H1 (cell line): ENCODE measurements around the gene PRODH2. TPM values are rescaled to one million over a fixed set of nuclear protein-coding genes. Genes with fewer than 3 reads are reported as not detected.

Experiments used
- ASH2L ChIP-seq: fragments of 200-600, 300-600 bp; sonication (generic); IDR thresholded peaks from one replicate; pipeline ENCODE4 v1.7.1; 2017; ENCODE audit warnings: low read length
- BACH1 ChIP-seq: IDR thresholded peaks from 2 replicates; pipeline ENCODE4 v1.6.1; 2012; ENCODE audit warnings: low read length, improper control_type of control experiment
- CBX5 ChIP-seq: fragments of 300-800, 300-1000 bp; sonication (generic); IDR thresholded peaks from 2 replicates; pipeline ENCODE4 v1.7.1; 2016; ENCODE audit warnings: antibody characterized with exemption, low read length, low read depth
- CTBP2 ChIP-seq: IDR thresholded peaks from 2 replicates; pipeline ENCODE4 v1.7.0; 2011; ENCODE audit warnings: borderline replicate concordance, mild to moderate bottlenecking, moderate library complexity, mixed read lengths, low read length; ENCODE audit not compliant: insufficient read depth, insufficient read length
- HDAC2 ChIP-seq, 2 experiments: fragments of 300-600 bp in 1 of 2; sonication (generic) in 1 of 2; IDR thresholded peaks; 2 replicates each; pipeline ENCODE4 v1.6.1; 2011 to 2012; ENCODE audit warnings: low read depth in 2 of 2, low read length in 2 of 2, mild to moderate bottlenecking in 2 of 2, moderate library complexity in 2 of 2, borderline replicate concordance in 1 of 2, inconsistent platforms in 1 of 2
- KDM4A ChIP-seq: IDR thresholded peaks from one replicate; pipeline ENCODE4 v1.7.1; 2012; ENCODE audit warnings: low read depth, mild to moderate bottlenecking, moderate library complexity, low read length, inconsistent platforms; ENCODE audit not compliant: severe bottlenecking
- KDM5A ChIP-seq: fragments of 200-600 bp; IDR thresholded peaks from 2 replicates; pipeline ENCODE4 v1.7.1; 2012; ENCODE audit warnings: mild to moderate bottlenecking, low read length, inconsistent platforms, mixed read lengths
- NRF1 ChIP-seq: IDR thresholded peaks from 2 replicates; pipeline ENCODE4 v1.6.1; 2011; ENCODE audit warnings: mild to moderate bottlenecking, low read depth, low read length, improper control_type of control experiment
- PHF8 ChIP-seq: fragments of 200-600 bp; sonication (generic); conservative IDR thresholded peaks from 2 replicates; pipeline ENCODE4 v1.7.1; 2012; ENCODE audit warnings: low read depth, mild to moderate bottlenecking, inconsistent platforms, low read length, moderate library complexity
- POLR2A ChIP-seq, 2 experiments: IDR thresholded peaks; 1 replicate in 1 of 2; 2 replicates in 1 of 2; pipeline ENCODE4 v1.6.1; 2011; ENCODE audit warnings: low read depth in 2 of 2, low read length in 2 of 2, mild to moderate bottlenecking in 2 of 2; ENCODE audit errors: control extremely low read depth in 1 of 2
- RNF2 ChIP-seq: fragments of 200-900, 300-1000 bp; sonication (generic); IDR thresholded peaks from 2 replicates; pipeline ENCODE4 v1.7.1; 2016; ENCODE audit warnings: borderline replicate concordance, low read depth, mild to moderate bottlenecking, antibody characterized with exemption, low read length; ENCODE audit not compliant: poor library complexity, severe bottlenecking; ENCODE audit errors: missing control alignments
- SIN3A ChIP-seq, 2 experiments: IDR thresholded peaks in 1 of 2; conservative IDR thresholded peaks in 1 of 2; 2 replicates each; pipeline ENCODE4 v1.6.1; 2011 to 2012; ENCODE audit warnings: low read length in 2 of 2, improper control_type of control experiment in 1 of 2, low read depth in 1 of 2, mild to moderate bottlenecking in 1 of 2
- SIRT6 ChIP-seq: IDR thresholded peaks from one replicate; pipeline ENCODE4 v1.7.1; 2012; ENCODE audit warnings: low read length, inconsistent platforms
- SP1 ChIP-seq: IDR thresholded peaks from 2 replicates; pipeline ENCODE4 v1.6.1; 2011; ENCODE audit warnings: low read depth, low read length
- SUZ12 ChIP-seq: fragments of 200-600 bp; sonication (generic); IDR thresholded peaks from 2 replicates; pipeline ENCODE4 v1.6.1; 2012; ENCODE audit warnings: mild to moderate bottlenecking, inconsistent platforms, low read length, moderate library complexity, mixed read lengths
- TAF1 ChIP-seq: IDR thresholded peaks from 2 replicates; pipeline ENCODE4 v1.6.1; 2011; ENCODE audit warnings: mild to moderate bottlenecking, low read depth, low read length
- TAF7 ChIP-seq: optimal IDR thresholded peaks from 2 replicates; pipeline ENCODE3; 2011; ENCODE audit warnings: low read depth, mild to moderate bottlenecking, inconsistent platforms, low read length, moderate library complexity, borderline replicate concordance
- TBP ChIP-seq: IDR thresholded peaks from 2 replicates; pipeline ENCODE4 v1.6.1; 2011; ENCODE audit warnings: low read depth, low read length, improper control_type of control experiment
- TCF12 ChIP-seq: IDR thresholded peaks from 2 replicates; pipeline ENCODE4 v1.6.1; 2011; ENCODE audit warnings: low read depth, mild to moderate bottlenecking, low read length
- polyA plus RNA-seq, 7 experiments: library from polyadenylated mRNA; depleted of rRNA in 3 of 7; stranded (reverse) in 5 of 7; unstranded in 2 of 7; fragments of >200 nt in 5 of 7; fragments of 200-250 nt in 2 of 7; gene quantifications; 1 replicate in 5 of 7; 2 replicates in 1 of 7; 4 replicates in 1 of 7; pipeline versions ENCODE4 v1.2.1 to v1.2.3, GENCODE V29; 2011 to 2013; ENCODE audit warnings: missing spikeins in 2 of 7, mixed read lengths in 2 of 7
- total RNA-seq: library from RNA; stranded (reverse); fragmentation: NEBNext Ultra II Directional; extraction: Animal tissue kit (Norgen Biotek cat#: 25700); gene quantifications from 2 replicates; pipeline ENCODE4 v1.2.1, GENCODE V29; 2021
- TF ChIP-seq, protein P1 (sequence below): IDR thresholded peaks from 2 replicates; pipeline ENCODE4 v1.6.1; 2011; ENCODE audit warnings: low read length, improper control_type of control experiment
- TF ChIP-seq, protein P2 (sequence below): IDR thresholded peaks from 2 replicates; pipeline ENCODE4 v1.6.1; 2012; ENCODE audit warnings: low read length, inconsistent platforms

The PRODH2 gene
- total and polyA plus RNA-seq, 2 of the 8 experiments (the other 6 are each of a cell fraction or from before 2014, with no cell fraction given), result not detected

DNA sequence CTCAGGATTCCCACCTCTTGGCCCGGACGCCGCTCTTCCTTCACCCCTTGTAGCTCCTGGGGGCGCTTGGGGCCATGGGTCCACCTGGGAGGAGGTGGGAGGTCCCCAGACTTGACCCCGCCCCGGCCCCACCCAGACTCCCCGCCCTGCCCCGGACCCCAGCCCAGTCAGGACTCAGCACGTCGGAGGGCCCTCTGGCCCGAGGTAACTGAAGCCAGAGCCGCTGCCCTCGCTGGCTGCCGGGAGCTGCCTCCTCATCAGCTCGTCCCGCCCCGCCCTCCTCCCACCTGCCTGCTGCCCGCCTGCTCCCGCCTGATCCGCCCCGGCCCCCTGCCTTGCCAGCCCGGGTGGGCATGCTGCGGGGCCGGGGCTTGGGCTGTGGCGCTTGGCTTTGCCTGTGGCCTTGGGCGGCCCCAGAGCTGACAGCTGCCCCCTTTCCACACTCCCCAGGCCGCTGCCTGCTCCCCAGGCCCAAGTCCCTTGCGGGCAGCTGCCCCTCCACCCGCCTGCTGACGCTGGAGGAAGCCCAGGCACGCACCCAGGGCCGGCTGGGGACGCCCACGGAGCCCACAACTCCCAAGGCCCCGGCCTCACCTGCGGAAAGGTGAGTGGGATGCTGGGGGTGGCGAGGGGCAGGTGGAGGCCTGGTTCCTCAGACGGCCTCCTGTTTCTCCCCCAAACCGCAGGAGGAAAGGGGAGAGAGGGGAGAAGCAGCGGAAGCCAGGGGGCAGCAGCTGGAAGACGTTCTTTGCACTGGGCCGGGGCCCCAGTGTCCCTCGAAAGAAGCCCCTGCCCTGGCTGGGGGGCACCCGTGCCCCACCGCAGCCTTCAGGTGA lies 27.9 kb downstream of the PRODH2 start (continued):
- TF ChIP-seq SIRT6, result no peak
- TF ChIP-seq PHF8, result 0 out of 2 replicates have a peak, but pooled peaks have one; percentile 31
- TF ChIP-seq KDM5A, result no peak
- no peak for TF ChIP-seq SUZ12
- TF ChIP-seq BACH1, result no peak
- TF ChIP-seq, protein P1, sequence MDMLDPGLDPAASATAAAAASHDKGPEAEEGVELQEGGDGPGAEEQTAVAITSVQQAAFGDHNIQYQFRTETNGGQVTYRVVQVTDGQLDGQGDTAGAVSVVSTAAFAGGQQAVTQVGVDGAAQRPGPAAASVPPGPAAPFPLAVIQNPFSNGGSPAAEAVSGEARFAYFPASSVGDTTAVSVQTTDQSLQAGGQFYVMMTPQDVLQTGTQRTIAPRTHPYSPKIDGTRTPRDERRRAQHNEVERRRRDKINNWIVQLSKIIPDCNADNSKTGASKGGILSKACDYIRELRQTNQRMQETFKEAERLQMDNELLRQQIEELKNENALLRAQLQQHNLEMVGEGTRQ, result no peak
- no peak for TF ChIP-seq NRF1
- no peak for TF ChIP-seq POLR2A (IDR thresholded peaks at IDR 0.05; ENCODE audit: control extremely low read depth in 1 of 2, low read depth in 2 of 2, low read length in 2 of 2)
- peak; percentile 48 for TF ChIP-seq KDM4A
- TF ChIP-seq TAF7, result no peak
- TF ChIP-seq SIN3A (conservative IDR thresholded peaks at IDR 0.05 in 1 of 2, IDR thresholded peaks at IDR 0.05 in 1 of 2; ENCODE audit: low read depth in 1 of 2, low read length in 2 of 2), result no peak; a peak in 1 of 4 replicates
- TF ChIP-seq TBP, result no peak
- TF ChIP-seq SP1, result no peak
- 0 out of 2 replicates have a peak, but pooled peaks have one; percentile 29 for TF ChIP-seq TAF1
- no peak for TF ChIP-seq CBX5
- TF ChIP-seq ASH2L, result no peak
- no peak for TF ChIP-seq CTBP2
- TF ChIP-seq, protein P2, sequence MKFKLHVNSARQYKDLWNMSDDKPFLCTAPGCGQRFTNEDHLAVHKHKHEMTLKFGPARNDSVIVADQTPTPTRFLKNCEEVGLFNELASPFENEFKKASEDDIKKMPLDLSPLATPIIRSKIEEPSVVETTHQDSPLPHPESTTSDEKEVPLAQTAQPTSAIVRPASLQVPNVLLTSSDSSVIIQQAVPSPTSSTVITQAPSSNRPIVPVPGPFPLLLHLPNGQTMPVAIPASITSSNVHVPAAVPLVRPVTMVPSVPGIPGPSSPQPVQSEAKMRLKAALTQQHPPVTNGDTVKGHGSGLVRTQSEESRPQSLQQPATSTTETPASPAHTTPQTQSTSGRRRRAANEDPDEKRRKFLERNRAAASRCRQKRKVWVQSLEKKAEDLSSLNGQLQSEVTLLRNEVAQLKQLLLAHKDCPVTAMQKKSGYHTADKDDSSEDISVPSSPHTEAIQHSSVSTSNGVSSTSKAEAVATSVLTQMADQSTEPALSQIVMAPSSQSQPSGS, result no peak
- TF ChIP-seq HDAC2 (IDR thresholded peaks at IDR 0.05; ENCODE audit: borderline replicate concordance in 1 of 2, low read depth in 2 of 2, low read length in 2 of 2), result no peak
- TF ChIP-seq TCF12, result 0 out of 2 replicates have a peak, but pooled peaks have one; percentile 26
- TF ChIP-seq RNF2, result no peak
